K562 (cell line): ENCODE measurements around the gene MAGEC2. TPM values are rescaled to one million over a fixed set of nuclear protein-coding genes. Genes with fewer than 3 reads are reported as not detected.

Source experiments
- ATAC-seq: fragments of 200-7000 bp; cut with Tn5 transposase; 3 replicates; pipeline ENCODE4 v1.9.1; 2020; ENCODE audit warnings: moderate library complexity
- BruUV-seq: library from RNA; stranded (reverse); fragments of 400-500 nt; replicated peaks from 2 replicates; lab custom pipeline; 2021; lab: Mats Ljungman, UMichigan
- CTCF ChIA-PET: fragments of 300-600 bp; formaldehyde crosslinking; extraction: SDS; loops from one replicate; lab custom pipeline; 2021; ENCODE audit warnings: low intra/inter-chr PET ratio; lab: Yijun Ruan, JAX
- POLR2A ChIA-PET: fragments of 300-600, 350-650 bp; sonication (Branson Sonifier 250); formaldehyde crosslinking; extraction: SDS; loops from one replicate; lab custom pipeline; 2021; ENCODE audit warnings: antibody characterized with exemption, inconsistent platforms; lab: Yijun Ruan, JAX
- DNase-seq, 4 experiments: peaks; one replicate each; pipeline versions ENCODE4 v3.0.0 to v3.0.0-alpha.2; 2011 to 2018; ENCODE audit warnings: low spot score in 3 of 4, mixed read lengths in 3 of 4; ENCODE audit errors: extremely low read depth in 1 of 4
- FAIRE-seq: peaks from 2 replicates; lab custom pipeline; 2011; peaks lifted over from hg19 to GRCh38; lab: Jason Lieb, UNC
- H2AFZ ChIP-seq: 2 replicates; pipeline ENCODE4 v1.6.0; 2011; ENCODE audit warnings: low read depth, low read length, control low read depth, inconsistent platforms
- H3K27ac ChIP-seq: fragments of 200-600 bp; 3 replicates; pipeline ENCODE4 v1.8.0; 2011; ENCODE audit warnings: low read depth, mild to moderate bottlenecking, control low read depth, inconsistent platforms, low read length, moderate library complexity, mixed read lengths; ENCODE audit errors: extremely low read depth
- H3K27me3 ChIP-seq, 2 experiments: fragments of 300-600 bp in 1 of 2; 2 replicates in 1 of 2; 3 replicates in 1 of 2; pipeline versions ENCODE4 v1.6.0 to v1.8.0; 2011; ENCODE audit warnings: inconsistent platforms in 2 of 2, low read length in 2 of 2, mild to moderate bottlenecking in 1 of 2, mixed read lengths in 1 of 2, moderate library complexity in 1 of 2; ENCODE audit not compliant: control insufficient read depth in 2 of 2, insufficient read depth in 2 of 2
- H3K36me3 ChIP-seq: fragments of 300-600 bp; 3 replicates; pipeline ENCODE4 v1.8.0; 2011; ENCODE audit warnings: mild to moderate bottlenecking, low read length, inconsistent platforms; ENCODE audit not compliant: control insufficient read depth, insufficient read depth
- H3K4me1 ChIP-seq, 2 experiments: fragments of 200-600 bp in 1 of 2; replicated peaks in 1 of 2; 2 replicates in 1 of 2; 3 replicates in 1 of 2; pipeline versions ENCODE4 v1.5.1 to v1.8.0; 2011; ENCODE audit warnings: inconsistent platforms in 2 of 2, low read length in 2 of 2, mild to moderate bottlenecking in 1 of 2, mixed read lengths in 1 of 2, moderate library complexity in 1 of 2; ENCODE audit not compliant: control insufficient read depth in 2 of 2, insufficient read depth in 2 of 2
- H3K4me2 ChIP-seq: 2 replicates; pipeline ENCODE4 v1.6.1; 2011; ENCODE audit warnings: low read length, control low read depth, inconsistent platforms, mixed read lengths; ENCODE audit not compliant: insufficient read depth
- H3K4me3 ChIP-seq: fragments of 200-600 bp; sonication (generic), shearing (Covaris generic); 2 replicates; pipeline ENCODE4 v1.5.1; 2016; ENCODE audit warnings: control low read depth, inconsistent platforms
- H3K79me2 ChIP-seq: fragments of 200-600 bp; 3 replicates; pipeline ENCODE4 v1.8.0; 2011; ENCODE audit warnings: low read length, inconsistent platforms; ENCODE audit not compliant: control insufficient read depth, insufficient read depth
- H3K9ac ChIP-seq, 2 experiments: 2 replicates each; pipeline versions ENCODE4 v1.6.0 to v1.6.1; 2011; ENCODE audit warnings: low read depth in 2 of 2, low read length in 2 of 2, control low read depth in 1 of 2, inconsistent platforms in 1 of 2, mild to moderate bottlenecking in 1 of 2, mixed read lengths in 1 of 2; ENCODE audit not compliant: insufficient read depth in 1 of 2
- H3K9me1 ChIP-seq: one replicate; pipeline ENCODE4 v1.6.0; 2011; ENCODE audit warnings: inconsistent platforms, mild to moderate bottlenecking, low read length, moderate library complexity; ENCODE audit not compliant: control insufficient read depth, insufficient read depth
- H3K9me3 ChIP-seq: replicated peaks from 2 replicates; pipeline ENCODE4 v1.5.1; 2011; ENCODE audit warnings: low read depth, low read length, inconsistent platforms; ENCODE audit not compliant: control insufficient read depth, insufficient read depth
- H4K20me1 ChIP-seq: replicated peaks from 2 replicates; pipeline ENCODE4 v1.6.1; 2011; ENCODE audit warnings: low read length, inconsistent platforms, mixed read lengths; ENCODE audit not compliant: control insufficient read depth, insufficient read depth
- ATF7 ChIP-seq: fragments of 450-650 bp; IDR thresholded peaks from 2 replicates; pipeline ENCODE4 v1.7.1; 2014; ENCODE audit warnings: mild to moderate bottlenecking, moderate library complexity
- DIDO1 ChIP-seq: fragments of 450-650 bp; IDR thresholded peaks from 2 replicates; pipeline ENCODE4 v1.6.1; 2016; ENCODE audit warnings: low read depth, missing biosample characterization, missing genetic modification characterization
- DMBX1 ChIP-seq: fragments of 250-450 bp; sonication (Bioruptor Pico); IDR thresholded peaks from 2 replicates; pipeline ENCODE4 v1.8.0; 2022; ENCODE audit warnings: inconsistent platforms, mild to moderate bottlenecking, moderate library complexity, borderline replicate concordance
- EZH2 ChIP-seq: IDR thresholded peaks from 2 replicates; pipeline ENCODE4 v1.6.1; 2012; ENCODE audit warnings: low read depth, mild to moderate bottlenecking, inconsistent platforms, low read length, borderline replicate concordance
- HDGF ChIP-seq: fragments of 450-650 bp; IDR thresholded peaks from 2 replicates; pipeline ENCODE4 v1.6.1; 2016
- HIVEP1 ChIP-seq: fragments of 250-450 bp; sonication (Bioruptor Pico); IDR thresholded peaks from 2 replicates; pipeline ENCODE4 v1.4.0; 2020; ENCODE audit warnings: mild to moderate bottlenecking
- HNRNPUL1 ChIP-seq: fragments of 200-400 bp; formaldehyde crosslinking; IDR thresholded peaks from 2 replicates; pipeline ENCODE4 v1.6.1; 2017; ENCODE audit warnings: low read length
- JUND ChIP-seq, 2 experiments: IDR thresholded peaks; 2 replicates in 1 of 2; 3 replicates in 1 of 2; pipeline ENCODE4 v1.6.1; 2011; ENCODE audit warnings: borderline replicate concordance in 2 of 2, low read depth in 2 of 2, low read length in 2 of 2, improper control_type of control experiment in 1 of 2, missing biosample characterization in 1 of 2, missing genetic modification characterization in 1 of 2, missing genetic modification reagents in 1 of 2
- MBD2 ChIP-seq: sonication (generic); IDR thresholded peaks from 2 replicates; pipeline ENCODE4 v1.6.1; 2016; ENCODE audit warnings: low read depth, borderline replicate concordance
- POU5F1 ChIP-seq: fragments of 150-350 bp; IDR thresholded peaks from 2 replicates; pipeline ENCODE4 v1.6.1; 2014; ENCODE audit warnings: borderline replicate concordance, low read length, low read depth, mild to moderate bottlenecking; ENCODE audit not compliant: partially characterized antibody
- SLC30A9 ChIP-seq: fragments of 250-450 bp; sonication (Bioruptor Pico); IDR thresholded peaks from 2 replicates; pipeline ENCODE4 v1.8.0; 2022; ENCODE audit warnings: mild to moderate bottlenecking, moderate library complexity
- TBL1XR1 ChIP-seq, 2 experiments: IDR thresholded peaks; 2 replicates each; pipeline ENCODE4 v1.6.1; 2012; ENCODE audit warnings: improper control_type of control experiment in 2 of 2, low read length in 2 of 2, mild to moderate bottlenecking in 1 of 2
- TGIF2 ChIP-seq: sonication (generic); formaldehyde crosslinking; IDR thresholded peaks from 2 replicates; pipeline ENCODE4 v1.8.1; 2022; ENCODE audit warnings: mild to moderate bottlenecking, missing genetic modification reagents, moderate library complexity
- ZNF197 ChIP-seq: fragments of 200-800 bp; sonication (Bioruptor generic); IDR thresholded peaks from 2 replicates; pipeline ENCODE4 v1.6.1; 2016; ENCODE audit warnings: low read depth, missing genetic modification characterization, missing compliant biosample characterization
- ZNF239 ChIP-seq: fragments of 250-450 bp; sonication (Bioruptor Pico); IDR thresholded peaks from 2 replicates; pipeline ENCODE4 v1.4.0; 2020; ENCODE audit warnings: mild to moderate bottlenecking
- ZNF274 ChIP-seq: IDR thresholded peaks from 2 replicates; pipeline ENCODE4 v1.6.1; 2011; ENCODE audit warnings: low read depth, mild to moderate bottlenecking, low read length, moderate library complexity, borderline replicate concordance
- WGBS: fragments of 100-300 bp; shearing (Covaris generic); methylation state at CpG from one replicate; pipeline ENCODE4 v1.1.6; 2016; ENCODE audit warnings: low coverage, mixed read lengths; ENCODE audit not compliant: insufficient coverage; ENCODE audit errors: missing lambda C conversion rate; 5-methylcytosine and 5-hydroxymethylcytosine counted together
- in situ Hi-C: fragments of 300-500 bp; cut with MboI; formaldehyde crosslinking; loops from 4 replicates; pipeline ENCODE4 v1.15.0; 2018; ENCODE audit warnings: inconsistent platforms, mixed read lengths
- intact Hi-C: fragments of 100-400 bp; cut with micrococcal nuclease; formaldehyde crosslinking; loops from 2 replicates; pipeline ENCODE4 v1.14.2; 2022
- polyA plus RNA-seq, 8 experiments: library from polyadenylated mRNA; depleted of rRNA in 4 of 8; stranded (reverse) in 5 of 8; unstranded in 3 of 8; fragments of >200 nt; fragmentation: Nextera tagmentation in 2 of 8; fragmentation: Illumina TruSeq in 1 of 8; extraction: Ambion mirVana in 2 of 8; extraction: Trizol in 1 of 8; gene quantifications; 2 replicates each; pipeline versions ENCODE4 v1.2.1 to v1.2.3, GENCODE V29; 2011 to 2014; ENCODE audit warnings: inconsistent platforms in 1 of 8, missing spikeins in 1 of 8
- total RNA-seq, 7 experiments: library from RNA; depleted of rRNA in 6 of 7; stranded (reverse); fragments of >200 nt in 6 of 7; fragmentation: Illumina TruSeq in 2 of 7; extraction: Trizol in 2 of 7; gene quantifications; 2 replicates each; pipeline versions ENCODE4 v1.2.1 to v1.2.3, GENCODE V29; 2011 to 2021; ENCODE audit warnings: low replicate concordance in 1 of 7
- TF ChIP-seq, protein P1 (sequence below), 2 experiments: IDR thresholded peaks; 2 replicates each; pipeline ENCODE4 v1.6.1; 2011; ENCODE audit warnings: borderline replicate concordance in 1 of 2, control low read depth in 1 of 2, low read depth in 1 of 2, low read length in 1 of 2, mild to moderate bottlenecking in 1 of 2, mixed read lengths in 1 of 2, moderate library complexity in 1 of 2; ENCODE audit not compliant: insufficient read depth in 1 of 2, insufficient read length in 1 of 2, poor library complexity in 1 of 2, severe bottlenecking in 1 of 2; ENCODE audit errors: extremely low read depth in 1 of 2
- TF ChIP-seq, protein P2 (sequence below): fragments of 450-650 bp; IDR thresholded peaks from 2 replicates; pipeline ENCODE4 v1.6.1; 2016; ENCODE audit warnings: mild to moderate bottlenecking

MAGEC2 gene
- total and polyA plus RNA-seq, 9 of the 15 experiments (the other 6 are each of a cell fraction or from before 2014, with no cell fraction given): 9.1 to 174 (median 78.0) TPM

DNA sequence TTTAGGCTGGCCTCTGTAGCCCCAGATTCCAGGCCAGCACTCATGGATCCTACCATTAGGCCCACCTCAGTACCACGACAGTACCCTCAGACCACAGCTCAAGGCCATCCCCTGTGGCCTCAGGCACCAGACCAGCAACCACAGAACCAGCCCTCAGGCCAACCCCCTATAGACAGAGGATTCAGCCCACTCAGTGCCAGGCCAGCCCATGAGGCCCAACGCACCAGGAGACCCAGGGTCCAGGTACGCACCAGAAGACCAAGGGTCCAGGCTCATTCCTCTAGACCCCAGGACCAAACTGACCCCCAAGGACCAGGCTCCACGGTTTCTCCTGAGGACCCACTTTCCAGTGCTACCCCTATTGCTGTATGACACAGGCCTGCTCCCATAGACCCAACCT lies 39.5 kb upstream of the MAGEC2 start:
- intact Hi-C loops: no loop called here
- Histone ChIP-seq H3K27me3 (no peaks in the 10 kb centered on the region), H3K9me3 (no peaks in the 10 kb centered on the region), H2AFZ (no peak overlapping the region), H3K4me1 (no peaks in the 10 kb centered on the region), H3K79me2 (no peaks in the 10 kb centered on the region), H3K36me3 (no peaks in the 10 kb centered on the region), H4K20me1 (no peaks in the 10 kb centered on the region), H3K9ac (no peak overlapping the region), H3K27ac (no peak overlapping the region), H3K4me2 (no peak overlapping the region), H3K4me3 (no peak overlapping the region), H3K9me1 (no peaks in the 10 kb centered on the region)
- POLR2A ChIA-PET: no interaction called here
- DNase-seq: no peak
- CTCF ChIA-PET: no interaction called here
- BruUV-seq: no TSS peak
- ATAC-seq: no peak
- in situ Hi-C loops: no loop called here
- FAIRE-seq: no peak
- 0% methylated on average over 2 of the region's 4 CpGs for WGBS
- TF ChIP-seq EZH2: no peak
- no peak for TF ChIP-seq DIDO1 (tag)
- TF ChIP-seq DMBX1: no peak
- TF ChIP-seq TGIF2 (CRISPR knock-in tag): no peak
- no peak for TF ChIP-seq MBD2
- TF ChIP-seq ATF7: no peak
- no peak for TF ChIP-seq ZNF197 (CRISPR knock-in tag)
- TF ChIP-seq, protein P1, sequence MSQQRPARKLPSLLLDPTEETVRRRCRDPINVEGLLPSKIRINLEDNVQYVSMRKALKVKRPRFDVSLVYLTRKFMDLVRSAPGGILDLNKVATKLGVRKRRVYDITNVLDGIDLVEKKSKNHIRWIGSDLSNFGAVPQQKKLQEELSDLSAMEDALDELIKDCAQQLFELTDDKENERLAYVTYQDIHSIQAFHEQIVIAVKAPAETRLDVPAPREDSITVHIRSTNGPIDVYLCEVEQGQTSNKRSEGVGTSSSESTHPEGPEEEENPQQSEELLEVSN (IDR thresholded peaks at IDR 0.05; ENCODE audit: borderline replicate concordance in 1 of 2, extremely low read depth in 1 of 2, insufficient read depth in 1 of 2, insufficient read length in 1 of 2, low read depth in 1 of 2, low read length in 1 of 2, poor library complexity in 1 of 2, severe bottlenecking in 1 of 2): no peak
- TF ChIP-seq, protein P2, sequence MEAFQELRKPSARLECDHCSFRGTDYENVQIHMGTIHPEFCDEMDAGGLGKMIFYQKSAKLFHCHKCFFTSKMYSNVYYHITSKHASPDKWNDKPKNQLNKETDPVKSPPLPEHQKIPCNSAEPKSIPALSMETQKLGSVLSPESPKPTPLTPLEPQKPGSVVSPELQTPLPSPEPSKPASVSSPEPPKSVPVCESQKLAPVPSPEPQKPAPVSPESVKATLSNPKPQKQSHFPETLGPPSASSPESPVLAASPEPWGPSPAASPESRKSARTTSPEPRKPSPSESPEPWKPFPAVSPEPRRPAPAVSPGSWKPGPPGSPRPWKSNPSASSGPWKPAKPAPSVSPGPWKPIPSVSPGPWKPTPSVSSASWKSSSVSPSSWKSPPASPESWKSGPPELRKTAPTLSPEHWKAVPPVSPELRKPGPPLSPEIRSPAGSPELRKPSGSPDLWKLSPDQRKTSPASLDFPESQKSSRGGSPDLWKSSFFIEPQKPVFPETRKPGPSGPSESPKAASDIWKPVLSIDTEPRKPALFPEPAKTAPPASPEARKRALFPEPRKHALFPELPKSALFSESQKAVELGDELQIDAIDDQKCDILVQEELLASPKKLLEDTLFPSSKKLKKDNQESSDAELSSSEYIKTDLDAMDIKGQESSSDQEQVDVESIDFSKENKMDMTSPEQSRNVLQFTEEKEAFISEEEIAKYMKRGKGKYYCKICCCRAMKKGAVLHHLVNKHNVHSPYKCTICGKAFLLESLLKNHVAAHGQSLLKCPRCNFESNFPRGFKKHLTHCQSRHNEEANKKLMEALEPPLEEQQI: no peak
- no peak for TF ChIP-seq SLC30A9 (CRISPR knock-in tag)
- no peak for TF ChIP-seq HDGF
- no peak for TF ChIP-seq ZNF274
- no peak for TF ChIP-seq HNRNPUL1
- TF ChIP-seq HIVEP1 (CRISPR knock-in tag): no peak
- no peak for TF ChIP-seq POU5F1
- no peak for TF ChIP-seq TBL1XR1 (IDR thresholded peaks at IDR 0.05; ENCODE audit: low read length in 2 of 2)
- no peak for TF ChIP-seq JUND (IDR thresholded peaks at IDR 0.05; ENCODE audit: borderline replicate concordance, low read depth, low read length)
- no peak for TF ChIP-seq JUND (tag; IDR thresholded peaks at IDR 0.05; ENCODE audit: borderline replicate concordance, low read depth, low read length)
- no peak for TF ChIP-seq ZNF239 (CRISPR knock-in tag)
